ENCODE data around the gene TTC3. TPM values are rescaled to one million over a fixed set of nuclear protein-coding genes. Genes with fewer than 3 reads are reported as not detected.
"Not testable (repeated sequence)": the region's sequence is repeated elsewhere in the genome, so short reads cannot be mapped to it uniquely, and the experiment has no call there.

Gene TTC3
- polyA plus RNA-seq, 2 donors = 16.9 to 17.4 TPM

- WGBS, 2 donors = 83 to 87% methylated on average over 2 to 3 of the region's 3 CpGs
- H3K4me3 ChIP-seq (ENCODE audit: low read depth in 1 of 2, low read length in 2 of 2); H3K27me3 ChIP-seq (ENCODE audit: control insufficient read depth in 1 of 2, insufficient read depth in 2 of 2, low read length in 2 of 2): not testable (repeated sequence)
Observed at GRCh38 chr21:37222248-37222647, 149.2 kb downstream of the TTC3 start.

GRCh38 chr21:37223804-37224345, 150.8 kb downstream of the TTC3 start:
- H3K4me3 ChIP-seq (ENCODE audit: low read depth in 1 of 2, low read length in 2 of 2) = no peak overlapping the region
- H3K36me3 ChIP-seq (ENCODE audit: control insufficient read depth in 2 of 2, insufficient read depth in 2 of 2, low read length in 1 of 2) = peaks cover 33% of the 10 kb centered on the region in 2 donors
- H3K27me3 ChIP-seq (ENCODE audit: control insufficient read depth in 1 of 2, insufficient read depth in 2 of 2, low read length in 2 of 2) = no peaks in the 10 kb centered on the region
- H3K27ac ChIP-seq (ENCODE audit: low read depth in 2 of 2, low read length in 1 of 2) = no peak overlapping the region
- H3K4me1 ChIP-seq (ENCODE audit: control insufficient read depth in 2 of 2, insufficient read depth in 2 of 2, low read length in 1 of 2) = peaks cover 0 to 3% of the 10 kb centered on the region in 2 donors
- 91 to 97% methylated on average over 2 of the region's 2 CpGs for WGBS, 2 donors
- H3K9me3 ChIP-seq (ENCODE audit: control insufficient read depth in 2 of 2, insufficient read depth in 1 of 2, low read depth in 1 of 2, low read length in 1 of 2) = peaks cover 0 to 2% of the 10 kb centered on the region in 2 donors

More at GRCh38 chr21:37222248-37222647, 149.2 kb downstream of the TTC3 start:
- H3K9me3 ChIP-seq (ENCODE audit: control insufficient read depth in 2 of 2, insufficient read depth in 1 of 2, low read depth in 1 of 2, low read length in 1 of 2); H3K4me1 ChIP-seq (ENCODE audit: control insufficient read depth in 2 of 2, insufficient read depth in 2 of 2, low read length in 1 of 2); H3K27ac ChIP-seq (ENCODE audit: low read depth in 2 of 2, low read length in 1 of 2): not testable (repeated sequence)
- H3K36me3 ChIP-seq (ENCODE audit: control insufficient read depth in 2 of 2, insufficient read depth in 2 of 2, low read length in 1 of 2) = peaks cover 21 to 22% of the 10 kb centered on the region in 2 donors

GRCh38 chr21:37224861-37225839, 152.1 kb downstream of the TTC3 start:
- 80 to 84% methylated on average over 21 of the region's 21 CpGs for WGBS, 2 donors
- Histone ChIP-seq H3K4me1 (ENCODE audit: control insufficient read depth in 2 of 2, insufficient read depth in 2 of 2, low read length in 1 of 2) (peaks cover 0 to 1% of the 10 kb centered on the region in 2 donors), H3K4me3 (ENCODE audit: low read depth in 1 of 2, low read length in 2 of 2) (no peak overlapping the region), H3K27ac (ENCODE audit: low read depth in 2 of 2, low read length in 1 of 2) (no peak overlapping the region), H3K36me3 (ENCODE audit: control insufficient read depth in 2 of 2, insufficient read depth in 2 of 2, low read length in 1 of 2) (peaks cover 33 to 35% of the 10 kb centered on the region in 2 donors), H3K9me3 (ENCODE audit: control insufficient read depth in 2 of 2, insufficient read depth in 1 of 2, low read depth in 1 of 2, low read length in 1 of 2) (peaks cover 0 to 2% of the 10 kb centered on the region in 2 donors), H3K27me3 (ENCODE audit: control insufficient read depth in 1 of 2, insufficient read depth in 2 of 2, low read length in 2 of 2) (no peaks in the 10 kb centered on the region)

GRCh38 chr21:37226041-37226920, 153.2 kb downstream of the TTC3 start:
- WGBS, 2 donors = 90 to 91% methylated on average over 18 of the region's 18 CpGs
- peaks cover 38 to 43% of the 10 kb centered on the region in 2 donors for H3K36me3 ChIP-seq (ENCODE audit: control insufficient read depth in 2 of 2, insufficient read depth in 2 of 2, low read length in 1 of 2)

GRCh38 chr21:37227071-37228002, 154.3 kb downstream of the TTC3 start:
- Histone ChIP-seq H3K27ac (ENCODE audit: low read depth in 2 of 2, low read length in 1 of 2) (no peak overlapping the region), H3K27me3 (ENCODE audit: control insufficient read depth in 1 of 2, insufficient read depth in 2 of 2, low read length in 2 of 2) (no peaks in the 10 kb centered on the region), H3K4me1 (ENCODE audit: control insufficient read depth in 2 of 2, insufficient read depth in 2 of 2, low read length in 1 of 2) (no peaks in the 10 kb centered on the region), H3K9me3 (ENCODE audit: control insufficient read depth in 2 of 2, insufficient read depth in 1 of 2, low read depth in 1 of 2, low read length in 1 of 2) (peaks cover 0 to 2% of the 10 kb centered on the region in 2 donors), H3K36me3 (ENCODE audit: control insufficient read depth in 2 of 2, insufficient read depth in 2 of 2, low read length in 1 of 2) (peaks cover 44 to 49% of the 10 kb centered on the region in 2 donors), H3K4me3 (ENCODE audit: low read depth in 1 of 2, low read length in 2 of 2) (no peak overlapping the region)
- 94% methylated on average over 35 to 38 of the region's 38 CpGs for WGBS, 2 donors

More at GRCh38 chr21:37226041-37226920, 153.2 kb downstream of the TTC3 start:
- Histone ChIP-seq H3K27ac (ENCODE audit: low read depth in 2 of 2, low read length in 1 of 2) (no peak overlapping the region), H3K4me3 (ENCODE audit: low read depth in 1 of 2, low read length in 2 of 2) (no peak overlapping the region), H3K9me3 (ENCODE audit: control insufficient read depth in 2 of 2, insufficient read depth in 1 of 2, low read depth in 1 of 2, low read length in 1 of 2) (peaks cover 0 to 2% of the 10 kb centered on the region in 2 donors), H3K27me3 (ENCODE audit: control insufficient read depth in 1 of 2, insufficient read depth in 2 of 2, low read length in 2 of 2) (no peaks in the 10 kb centered on the region), H3K4me1 (ENCODE audit: control insufficient read depth in 2 of 2, insufficient read depth in 2 of 2, low read length in 1 of 2) (no peaks in the 10 kb centered on the region)

- 95 to 97% methylated on average over 16 of the region's 16 CpGs for WGBS, 2 donors
- Histone ChIP-seq H3K36me3 (ENCODE audit: control insufficient read depth in 2 of 2, insufficient read depth in 2 of 2, low read length in 1 of 2) (peaks cover 45 to 53% of the 10 kb centered on the region in 2 donors), H3K9me3 (ENCODE audit: control insufficient read depth in 2 of 2, insufficient read depth in 1 of 2, low read depth in 1 of 2, low read length in 1 of 2) (peaks cover 0 to 2% of the 10 kb centered on the region in 2 donors), H3K27me3 (ENCODE audit: control insufficient read depth in 1 of 2, insufficient read depth in 2 of 2, low read length in 2 of 2) (no peaks in the 10 kb centered on the region), H3K4me3 (ENCODE audit: low read depth in 1 of 2, low read length in 2 of 2) (no peak overlapping the region), H3K27ac (ENCODE audit: low read depth in 2 of 2, low read length in 1 of 2) (no peak overlapping the region), H3K4me1 (ENCODE audit: control insufficient read depth in 2 of 2, insufficient read depth in 2 of 2, low read length in 1 of 2) (no peaks in the 10 kb centered on the region)
Observed at GRCh38 chr21:37228003-37228400, 154.9 kb downstream of the TTC3 start.

- 85 to 87% methylated on average over 23 of the region's 23 CpGs for WGBS, 2 donors
- peaks cover 35 to 45% of the 10 kb centered on the region in 2 donors for H3K36me3 ChIP-seq (ENCODE audit: control insufficient read depth in 2 of 2, insufficient read depth in 2 of 2, low read length in 1 of 2)
- no peaks in the 10 kb centered on the region for H3K4me1 ChIP-seq (ENCODE audit: control insufficient read depth in 2 of 2, insufficient read depth in 2 of 2, low read length in 1 of 2)
- no peak overlapping the region for H3K4me3 ChIP-seq (ENCODE audit: low read depth in 1 of 2, low read length in 2 of 2)
- no peak overlapping the region for H3K27ac ChIP-seq (ENCODE audit: low read depth in 2 of 2, low read length in 1 of 2)
- H3K9me3 ChIP-seq (ENCODE audit: control insufficient read depth in 2 of 2, insufficient read depth in 1 of 2, low read depth in 1 of 2, low read length in 1 of 2) = no peaks in the 10 kb centered on the region
- H3K27me3 ChIP-seq (ENCODE audit: control insufficient read depth in 1 of 2, insufficient read depth in 2 of 2, low read length in 2 of 2) = no peaks in the 10 kb centered on the region
Observed at GRCh38 chr21:37230632-37231248, 157.7 kb downstream of the TTC3 start.

- H3K9me3 ChIP-seq (ENCODE audit: control insufficient read depth in 2 of 2, insufficient read depth in 1 of 2, low read depth in 1 of 2, low read length in 1 of 2) = no peaks in the 10 kb centered on the region
- H3K27ac ChIP-seq (ENCODE audit: low read depth in 2 of 2, low read length in 1 of 2) = no peak overlapping the region
- H3K36me3 ChIP-seq (ENCODE audit: control insufficient read depth in 2 of 2, insufficient read depth in 2 of 2, low read length in 1 of 2) = peaks cover 31 to 42% of the 10 kb centered on the region in 2 donors
- 90 to 91% methylated on average over 12 of the region's 12 CpGs for WGBS, 2 donors
- H3K27me3 ChIP-seq (ENCODE audit: control insufficient read depth in 1 of 2, insufficient read depth in 2 of 2, low read length in 2 of 2) = no peaks in the 10 kb centered on the region
- no peak overlapping the region for H3K4me3 ChIP-seq (ENCODE audit: low read depth in 1 of 2, low read length in 2 of 2)
- no peaks in the 10 kb centered on the region for H3K4me1 ChIP-seq (ENCODE audit: control insufficient read depth in 2 of 2, insufficient read depth in 2 of 2, low read length in 1 of 2)
Observed at GRCh38 chr21:37231249-37231645, 158.2 kb downstream of the TTC3 start.
